HG03565 (cell line): ENCODE data around the gene SLAMF8.

Experiments used
- ATAC-seq: cut with Tn5 transposase; IDR thresholded peaks from one replicate; pipeline ENCODE4 v1.9.1; 2021; ENCODE audit warnings: mild to moderate bottlenecking, moderate library complexity; ENCODE audit not compliant: unreplicated experiment

Gene SLAMF8

DNA sequence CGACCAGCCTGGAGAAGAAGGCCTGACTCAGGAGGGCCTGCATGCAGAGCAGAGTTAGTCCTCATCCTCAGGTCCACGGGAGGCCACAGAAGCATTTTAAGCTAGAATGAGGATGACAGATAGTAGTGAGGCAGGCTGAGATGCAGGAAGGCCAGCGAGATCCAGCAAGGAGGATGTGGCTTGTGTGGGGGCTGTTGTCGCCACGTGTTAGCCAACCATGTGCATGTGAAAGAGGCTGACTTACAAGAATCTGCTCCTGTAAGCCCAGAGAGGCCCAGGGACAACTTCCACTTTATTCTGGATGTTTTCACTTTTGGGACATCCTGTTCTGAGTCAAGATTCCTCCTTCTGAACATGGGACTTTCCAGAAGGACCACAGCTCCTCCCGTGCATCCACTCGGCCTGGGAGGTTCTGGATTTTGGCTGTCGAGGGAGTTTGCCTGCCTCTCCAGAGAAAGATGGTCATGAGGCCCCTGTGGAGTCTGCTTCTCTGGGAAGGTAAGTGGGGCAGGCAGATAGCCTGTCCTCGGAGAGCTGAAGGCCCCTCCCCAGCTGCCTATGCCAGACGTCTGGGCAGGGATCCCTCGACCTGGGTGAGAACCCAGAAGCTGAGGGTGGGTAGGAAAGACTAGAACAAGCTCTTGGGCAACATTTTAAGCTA is at the start of gene SLAMF8:
Gene SLAMF8 (plus strand): TSS at position 433 of the 661 bp plus-strand sequence. CDS start 26 bp downstream, at position 459.
- no peak for ATAC-seq

DNA sequence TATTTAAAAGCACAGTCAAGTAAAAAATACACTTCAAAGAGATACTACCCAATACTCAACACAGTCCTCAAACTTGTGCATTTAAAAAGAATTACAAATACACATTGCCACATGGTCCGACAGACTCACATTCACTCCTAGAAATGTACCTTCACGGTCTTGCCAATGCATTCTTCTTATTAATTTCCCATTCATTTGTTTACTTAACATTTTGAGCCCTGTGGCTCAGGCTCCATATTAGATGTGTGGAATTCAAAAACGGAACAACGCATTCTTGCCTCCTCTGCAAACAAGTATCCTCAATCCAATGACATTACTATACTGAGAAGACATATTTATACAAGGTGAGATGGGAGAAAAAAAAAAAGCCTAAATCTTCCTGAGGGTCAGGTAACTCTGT is 48.4 kb upstream of the SLAMF8 start:
- no peak for ATAC-seq

DNA sequence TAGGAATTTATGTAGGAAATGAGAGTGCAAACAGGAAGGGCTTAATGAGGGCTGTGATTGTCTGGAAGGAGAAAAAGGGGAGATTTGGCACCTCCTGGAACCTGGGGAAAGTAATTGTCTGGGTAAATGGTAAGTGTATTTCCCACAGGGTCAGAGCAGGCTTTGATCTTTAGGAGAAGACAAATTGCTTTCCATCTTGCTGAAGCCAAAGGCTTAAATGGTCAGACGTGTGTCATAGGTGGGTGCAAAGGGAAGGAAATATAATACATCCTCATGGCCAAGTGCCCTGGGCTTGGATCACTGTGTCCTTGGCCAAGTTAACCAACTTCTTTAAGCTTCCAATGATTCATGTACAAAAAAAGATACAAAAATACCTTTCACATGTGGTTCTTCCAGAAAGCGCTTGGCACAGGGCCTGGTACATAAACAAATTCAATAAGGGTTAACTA is 47.2 kb upstream of the SLAMF8 start:
- ATAC-seq = no peak

DNA sequence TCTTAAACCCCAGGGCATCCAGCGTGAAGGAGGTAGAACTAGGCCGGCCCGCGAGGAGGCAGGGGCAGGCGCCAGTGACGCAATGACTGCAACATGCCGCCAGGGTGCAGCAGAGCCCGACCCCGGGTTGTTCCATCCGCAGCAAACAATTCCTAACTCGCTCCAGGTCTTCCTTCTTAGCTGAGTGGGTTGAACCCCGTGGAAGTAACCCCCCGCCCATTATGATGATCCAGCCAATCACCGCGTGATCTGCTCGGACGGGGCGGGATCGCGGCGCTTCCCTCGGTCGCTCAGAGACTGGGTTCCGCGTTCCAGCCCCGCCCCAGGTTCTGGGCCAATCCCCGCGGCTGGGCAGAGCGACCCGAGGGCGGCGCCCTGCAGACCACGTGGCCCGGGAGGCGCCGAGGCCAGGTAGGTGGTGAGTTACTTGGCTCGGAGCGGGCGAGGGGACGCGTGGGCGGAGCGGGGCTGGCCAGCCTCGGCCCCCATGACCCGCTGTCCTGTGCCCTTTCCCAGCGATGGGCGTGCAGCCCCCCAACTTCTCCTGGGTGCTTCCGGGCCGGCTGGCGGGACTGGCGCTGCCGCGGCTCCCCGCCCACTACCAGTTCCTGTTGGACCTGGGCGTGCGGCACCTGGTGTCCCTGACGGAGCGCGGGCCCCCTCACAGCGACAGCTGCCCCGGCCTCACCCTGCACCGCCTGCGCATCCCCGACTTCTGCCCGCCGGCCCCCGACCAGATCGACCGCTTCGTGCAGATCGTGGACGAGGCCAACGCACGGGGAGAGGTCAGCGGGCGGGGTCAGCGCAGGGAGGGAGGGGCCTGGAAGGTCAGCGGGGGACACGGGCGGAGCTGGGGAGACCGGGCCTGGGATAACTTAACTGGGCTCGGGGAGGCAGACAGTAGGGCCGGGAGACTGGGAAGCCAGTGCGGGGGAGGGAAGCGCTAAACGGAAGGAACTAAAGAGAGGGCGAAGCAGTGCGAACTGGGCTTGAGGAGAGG is 45.8 kb upstream of the SLAMF8 start, which contains the start of gene DUSP23:
Gene DUSP23 (plus strand): TSS at position 380 of the 1,000 bp plus-strand sequence. CDS start 139 bp downstream, at position 519.
- ATAC-seq = peak; percentile 97

DNA sequence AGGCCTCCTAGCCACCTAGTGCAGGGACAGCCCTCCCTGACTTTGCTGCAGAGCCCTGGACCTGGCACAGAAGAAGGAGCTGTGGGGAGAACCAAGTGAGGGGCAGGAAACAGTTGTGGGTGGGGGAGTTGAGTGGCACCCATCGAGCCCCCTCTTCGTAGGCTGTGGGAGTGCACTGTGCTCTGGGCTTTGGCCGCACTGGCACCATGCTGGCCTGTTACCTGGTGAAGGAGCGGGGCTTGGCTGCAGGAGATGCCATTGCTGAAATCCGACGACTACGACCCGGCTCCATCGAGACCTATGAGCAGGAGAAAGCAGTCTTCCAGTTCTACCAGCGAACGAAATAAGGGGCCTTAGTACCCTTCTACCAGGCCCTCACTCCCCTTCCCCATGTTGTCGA is 44.7 kb upstream of the SLAMF8 start:
- no peak for ATAC-seq

DNA sequence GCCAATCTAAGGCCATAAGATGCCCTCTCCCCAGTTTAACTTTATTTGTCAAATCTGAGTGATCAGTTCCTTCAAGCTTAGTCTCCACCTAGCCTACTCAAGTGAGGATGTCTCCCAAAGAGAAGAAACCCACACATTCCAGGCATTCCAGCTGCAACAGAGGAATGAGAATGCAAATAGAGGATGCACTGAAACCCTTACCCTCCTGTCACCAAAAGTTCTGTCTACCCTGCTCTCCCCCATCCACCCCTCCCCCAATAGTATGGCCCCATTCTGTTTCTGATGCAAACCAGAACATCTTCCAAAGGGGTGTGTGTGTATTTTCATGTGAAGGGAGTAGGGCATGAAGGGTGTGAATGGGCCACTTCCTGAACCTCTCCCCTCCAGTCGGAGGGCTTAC is 42.9 kb upstream of the SLAMF8 start:
- ATAC-seq = no peak

DNA sequence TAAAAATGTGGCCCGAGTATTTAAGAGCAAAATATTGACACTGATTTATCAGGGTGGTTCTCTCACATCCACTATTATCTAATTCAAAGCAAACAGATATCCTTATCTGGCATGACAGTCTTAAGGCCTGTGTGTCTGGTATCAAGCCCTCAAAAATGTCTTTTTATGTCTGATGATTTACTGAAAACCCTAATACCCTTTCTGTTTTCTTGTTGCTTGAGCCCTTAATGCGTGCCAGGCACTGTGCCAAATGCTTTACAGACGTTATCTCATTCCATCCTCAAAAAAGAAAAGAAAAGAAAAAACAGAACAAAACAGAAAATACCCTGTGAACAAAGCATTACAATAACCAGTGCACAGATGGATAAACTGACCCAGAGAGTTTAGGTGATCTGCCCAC is 40.2 kb upstream of the SLAMF8 start:
- ATAC-seq = no peak

DNA sequence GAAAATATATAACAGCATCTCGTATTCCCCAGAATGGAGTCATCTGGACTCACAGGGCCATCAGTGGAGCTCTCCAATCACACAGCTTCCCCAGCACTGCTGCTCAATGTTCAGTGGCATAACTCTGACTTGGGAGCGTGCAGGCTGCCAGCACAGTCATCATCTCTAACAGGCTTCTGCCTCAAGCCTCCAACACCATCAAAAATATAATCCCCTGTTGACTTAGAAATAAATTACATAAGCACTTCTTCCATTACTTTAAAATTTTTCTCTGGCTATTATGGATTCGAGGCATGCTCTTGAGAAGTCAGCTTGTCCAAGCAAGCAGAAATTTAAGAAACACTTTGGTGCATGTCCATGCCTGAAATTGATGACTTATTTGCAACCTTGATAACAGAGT is 39.7 kb upstream of the SLAMF8 start:
- ATAC-seq = no peak

DNA sequence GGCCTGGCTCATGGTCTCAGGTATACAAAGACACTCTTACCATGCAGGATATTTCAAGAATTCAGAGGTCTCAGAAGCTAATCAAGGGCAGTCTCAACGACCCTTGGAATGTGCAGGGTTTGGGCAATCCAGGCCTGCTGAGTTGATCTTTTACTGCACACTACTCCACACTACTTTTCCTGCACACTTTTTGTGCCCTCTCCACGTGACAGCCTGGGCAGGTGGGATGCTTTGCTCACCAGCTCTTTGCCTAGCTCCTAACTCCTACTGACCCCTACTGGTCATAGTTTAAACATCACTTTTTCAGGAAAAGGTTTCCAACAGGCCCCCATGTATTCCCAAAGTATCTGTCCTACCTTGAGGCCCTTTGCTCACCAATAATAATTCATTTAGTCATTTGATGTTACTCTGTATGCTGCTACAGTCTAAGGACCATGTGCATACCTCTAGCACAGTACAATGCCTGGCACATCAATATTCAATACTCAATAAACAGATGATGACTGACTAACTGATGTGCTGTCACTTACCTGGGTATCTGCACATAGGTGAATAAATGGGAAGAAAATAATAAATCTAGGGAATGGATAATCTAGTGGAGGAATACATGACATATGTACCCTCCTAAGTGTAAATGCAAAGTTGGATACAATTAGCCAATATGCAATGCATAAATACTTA is 36.3 kb upstream of the SLAMF8 start:
- no peak for ATAC-seq

DNA sequence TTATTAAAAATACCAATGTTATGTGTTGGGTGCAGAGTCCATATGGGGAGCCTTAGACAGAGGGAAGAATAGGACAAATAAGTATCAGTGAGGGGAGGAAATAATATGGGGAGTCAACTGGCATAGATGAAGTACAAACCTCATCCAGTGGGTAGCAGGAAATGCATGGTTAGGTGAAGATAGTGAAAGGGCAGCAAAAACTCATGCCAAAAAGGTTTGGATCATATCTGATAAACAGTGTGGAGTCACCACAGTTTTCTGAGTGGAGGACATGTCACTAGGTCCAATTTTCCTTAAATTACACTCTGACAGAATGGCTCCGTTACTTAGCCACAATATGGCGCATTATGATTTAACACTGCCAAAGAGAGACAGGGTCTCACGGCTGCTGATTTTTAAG is 35.6 kb upstream of the SLAMF8 start:
- ATAC-seq = no peak

DNA sequence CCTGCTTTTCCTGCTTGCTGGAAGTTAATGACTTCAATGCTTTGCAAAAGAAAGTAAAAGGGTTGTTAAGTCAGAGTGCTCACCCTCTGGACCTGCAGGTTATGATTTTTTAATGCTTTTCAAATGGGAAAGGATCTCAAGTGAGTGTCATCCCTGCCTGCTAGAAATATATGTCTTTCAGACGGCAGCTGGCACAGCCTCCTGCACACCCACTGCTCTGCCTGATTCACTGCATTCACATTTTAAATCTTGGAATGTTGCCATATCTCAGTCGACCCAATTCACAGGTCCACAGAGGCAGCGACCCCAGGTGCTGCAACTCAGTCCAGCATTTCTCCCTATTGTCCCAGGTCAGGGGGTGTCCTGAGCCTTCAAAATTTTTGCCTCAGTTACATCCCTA is 35.2 kb upstream of the SLAMF8 start:
- ATAC-seq = no peak

DNA sequence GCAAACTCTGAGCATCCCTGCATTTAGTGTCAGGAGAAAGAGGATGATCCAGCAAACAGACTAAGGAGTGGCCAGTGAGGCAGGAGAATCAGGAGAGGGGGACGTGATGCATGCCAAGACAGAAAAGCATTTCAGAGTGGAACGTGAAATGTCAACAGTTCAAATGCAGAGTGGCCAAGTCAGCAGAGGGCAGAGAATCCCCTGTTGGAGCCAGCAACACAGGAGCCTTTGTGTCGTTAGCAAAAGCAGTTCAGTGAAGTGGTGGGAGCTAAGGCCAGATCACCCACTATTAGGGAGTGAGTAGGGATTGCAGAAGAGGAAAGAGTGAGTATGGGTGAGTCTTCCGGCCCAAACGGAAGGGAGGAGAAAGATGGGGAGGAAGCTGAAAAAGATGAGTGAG is 31.1 kb upstream of the SLAMF8 start:
- ATAC-seq = no peak

DNA sequence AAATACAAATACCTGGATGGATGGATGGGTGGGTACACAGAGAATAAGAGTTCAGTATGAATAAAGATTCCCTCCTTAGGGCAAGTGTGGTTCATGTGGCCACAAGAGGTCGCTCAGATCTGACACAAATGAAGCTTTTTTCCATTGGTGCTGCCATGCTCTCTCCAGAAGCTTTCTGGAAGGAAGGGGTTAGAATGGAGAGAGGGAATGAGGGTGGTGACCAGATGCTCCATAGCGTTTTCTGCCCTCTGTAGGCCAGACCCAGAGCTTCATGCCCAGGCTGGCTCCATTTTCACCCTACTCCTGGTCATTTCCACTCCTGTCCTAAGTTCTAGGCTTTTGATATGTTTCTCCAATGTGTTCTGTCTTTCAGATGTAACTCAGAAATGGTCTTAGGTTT is 27.8 kb upstream of the SLAMF8 start:
- ATAC-seq = peak; percentile 41

DNA sequence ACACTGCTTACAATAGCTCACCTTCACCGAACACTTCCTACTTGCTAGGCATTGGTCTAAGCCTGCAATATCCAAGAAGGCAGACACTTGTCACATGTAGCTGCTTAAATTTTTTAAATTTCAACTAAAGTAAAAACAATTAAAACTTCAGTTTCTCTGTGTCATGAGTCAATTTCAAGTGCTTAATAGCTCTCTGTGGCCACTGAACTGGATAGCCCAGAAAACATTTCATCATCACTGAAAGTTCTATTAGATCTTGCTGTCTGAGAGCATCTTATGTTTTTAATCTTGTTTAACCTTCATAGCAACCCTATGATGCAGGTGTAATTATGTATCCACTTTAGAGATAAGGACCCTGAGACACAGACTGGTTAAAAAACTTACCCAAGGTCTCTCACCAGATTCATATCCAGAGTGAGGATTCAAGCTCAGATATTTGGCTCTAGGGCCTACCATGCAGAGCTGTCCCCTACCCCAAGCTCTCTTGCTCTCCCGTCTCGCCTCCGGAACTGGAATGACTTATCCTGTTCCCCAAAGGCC is 27.2 kb upstream of the SLAMF8 start:
- ATAC-seq = no peak

DNA sequence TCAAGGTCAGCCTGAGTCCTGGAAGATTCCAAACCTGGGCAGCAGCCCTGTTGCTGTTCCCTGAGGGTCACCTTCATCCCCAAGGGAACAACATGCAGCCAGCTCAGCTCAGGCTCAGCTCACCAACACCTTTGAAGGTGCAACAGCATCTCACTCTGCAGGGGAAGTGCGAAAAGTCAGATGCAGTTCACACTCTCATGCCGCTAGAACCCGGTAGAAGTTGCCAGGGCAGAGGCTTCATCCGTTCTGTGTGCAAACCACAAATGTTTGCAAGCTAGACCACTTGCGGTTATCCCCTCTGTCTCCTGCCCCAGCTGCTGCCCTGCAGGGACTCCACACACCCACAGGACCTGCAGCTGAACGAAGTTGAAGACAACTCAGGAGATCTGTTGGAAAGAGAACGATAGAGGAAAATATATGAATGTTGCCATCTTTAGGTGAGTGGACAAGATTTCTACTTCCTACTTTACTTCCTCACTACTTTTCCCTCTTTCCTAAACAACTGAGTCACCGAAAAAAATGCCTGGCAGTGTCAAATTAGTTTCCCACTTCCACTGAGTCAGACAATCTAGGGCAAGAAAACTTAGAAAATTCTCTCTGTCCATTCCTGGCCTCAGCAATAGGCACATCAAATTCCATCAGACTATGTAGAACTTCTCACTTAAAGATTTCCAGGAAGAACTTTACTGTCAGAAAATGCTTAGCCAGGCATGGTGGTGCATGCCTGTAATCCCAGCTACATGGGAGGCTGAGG is 26.3 kb upstream of the SLAMF8 start:
- no peak for ATAC-seq

DNA sequence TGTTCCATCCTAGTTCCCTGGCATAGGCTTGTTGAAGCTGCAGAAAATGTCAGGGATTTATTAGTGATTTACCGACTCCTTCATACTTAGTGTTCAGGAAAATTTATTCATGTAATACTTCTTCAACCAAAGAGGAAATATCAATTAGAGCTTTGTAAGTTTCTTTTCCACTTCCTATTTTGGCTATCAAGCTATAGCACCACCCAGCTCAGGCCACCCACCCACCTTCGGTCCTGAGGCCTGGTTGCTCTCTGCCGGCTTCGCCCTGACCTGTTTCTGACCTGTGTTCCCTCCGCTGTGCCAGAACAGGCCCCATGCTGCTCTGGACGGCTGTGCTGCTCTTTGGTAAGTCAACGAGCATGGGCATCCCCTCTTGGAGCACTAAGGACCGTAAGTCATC is 24.6 kb upstream of the SLAMF8 start, which contains the start of gene FCRL6:
Gene FCRL6 (plus strand): TSS at position 250 of the 400 bp plus-strand sequence. CDS start 65 bp downstream, at position 315.
- ATAC-seq = no peak

DNA sequence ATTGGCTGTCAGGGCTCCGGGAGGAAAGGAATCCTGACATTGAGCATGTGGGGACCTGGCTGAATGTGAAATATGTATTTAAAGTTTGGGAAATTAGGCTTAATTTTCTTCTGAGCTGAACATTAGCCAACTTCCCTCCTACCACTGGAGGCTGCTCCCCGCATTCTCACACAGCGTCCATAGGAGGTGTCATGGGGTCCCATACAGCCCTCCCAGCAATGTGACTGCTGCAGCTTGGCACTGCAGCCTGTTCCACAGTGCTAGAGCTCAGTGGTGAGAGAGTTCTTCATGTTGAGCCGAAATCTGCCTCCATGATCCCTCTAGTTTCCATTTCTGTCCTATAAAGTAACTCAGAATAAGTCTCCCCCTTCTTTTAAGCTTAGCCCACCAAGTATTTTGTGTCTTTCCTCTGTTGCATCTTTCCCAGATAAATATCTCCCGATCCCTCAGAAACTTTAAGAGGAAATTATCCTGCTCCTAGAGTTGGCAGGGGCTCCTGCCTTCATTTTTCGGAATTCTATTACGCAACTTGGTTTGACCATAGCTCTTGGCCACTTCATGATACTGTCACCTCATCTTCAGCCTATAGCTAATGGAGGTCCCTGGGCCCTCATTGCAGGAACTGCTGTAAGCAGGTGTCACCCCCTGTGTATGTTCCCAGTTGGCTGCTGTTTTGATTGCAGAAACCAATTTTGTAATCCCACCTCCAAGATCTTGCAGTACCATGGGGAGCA is 22.6 kb upstream of the SLAMF8 start:
- no peak for ATAC-seq

DNA sequence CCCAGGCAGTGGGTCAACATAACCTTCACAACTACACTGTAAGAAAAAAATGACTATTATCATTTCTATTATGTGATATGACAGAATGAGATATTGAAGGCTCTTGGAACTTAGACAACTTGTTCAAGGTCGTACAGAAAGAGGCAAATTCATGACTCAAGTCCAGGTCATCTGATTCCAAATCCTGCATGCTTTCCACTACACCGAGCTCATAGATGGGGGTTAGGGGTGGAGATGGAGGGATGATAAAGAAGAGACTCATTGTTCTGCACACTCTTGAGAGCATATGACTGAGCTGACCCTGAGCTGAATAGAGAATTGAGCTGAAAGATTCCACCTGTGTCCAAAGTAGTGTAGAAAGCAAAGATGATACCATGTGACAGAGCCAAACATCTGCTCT is 21.7 kb upstream of the SLAMF8 start:
- ATAC-seq = no peak

DNA sequence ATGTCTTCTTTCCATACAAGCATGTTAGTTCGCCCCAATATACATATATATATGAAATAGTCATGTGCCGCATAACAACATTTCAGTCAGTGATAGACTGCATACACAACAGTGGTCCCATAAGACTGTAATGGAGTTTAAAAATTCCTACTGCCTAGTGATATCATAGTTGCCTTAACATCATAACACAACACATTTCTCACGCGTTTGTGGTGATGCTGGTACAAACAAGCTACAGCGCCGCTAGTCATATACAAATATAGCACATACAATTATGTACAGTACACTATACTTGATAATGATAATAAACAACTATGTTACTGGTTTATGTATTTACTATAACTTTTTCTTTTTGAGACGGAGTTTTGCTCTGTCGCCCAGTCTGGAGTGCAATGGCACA is 10.7 kb upstream of the SLAMF8 start:
- no peak for ATAC-seq
